K562 (cell line): ENCODE results near the gene PRCD. TPM values are rescaled to one million over a fixed set of nuclear protein-coding genes. Genes with fewer than 3 reads are reported as not detected.
A peak's percentile ranks its signal among the peaks of the same experiment; 100 is the strongest.

Experiments
- ATAC-seq: fragments of 200-7000 bp; cut with Tn5 transposase; 3 replicates; pipeline ENCODE4 v1.9.1; 2020; ENCODE audit warnings: moderate library complexity
- BruUV-seq: library from RNA; stranded (reverse); fragments of 400-500 nt; replicated peaks from 2 replicates; lab custom pipeline; 2021; lab: Mats Ljungman, UMichigan
- CTCF ChIA-PET: fragments of 300-600 bp; formaldehyde crosslinking; extraction: SDS; loops from one replicate; lab custom pipeline; 2021; ENCODE audit warnings: low intra/inter-chr PET ratio; lab: Yijun Ruan, JAX
- POLR2A ChIA-PET: fragments of 300-600, 350-650 bp; sonication (Branson Sonifier 250); formaldehyde crosslinking; extraction: SDS; loops from one replicate; lab custom pipeline; 2021; ENCODE audit warnings: antibody characterized with exemption, inconsistent platforms; lab: Yijun Ruan, JAX
- DNase-seq, 4 experiments: peaks; one replicate each; pipeline versions ENCODE4 v3.0.0 to v3.0.0-alpha.2; 2011 to 2018; ENCODE audit warnings: low spot score in 3 of 4, mixed read lengths in 3 of 4; ENCODE audit errors: extremely low read depth in 1 of 4
- FAIRE-seq: peaks from 2 replicates; lab custom pipeline; 2011; peaks lifted over from hg19 to GRCh38; lab: Jason Lieb, UNC
- H2AFZ ChIP-seq: 2 replicates; pipeline ENCODE4 v1.6.0; 2011; ENCODE audit warnings: low read depth, low read length, control low read depth, inconsistent platforms
- H3K27ac ChIP-seq: fragments of 200-600 bp; 3 replicates; pipeline ENCODE4 v1.8.0; 2011; ENCODE audit warnings: low read depth, mild to moderate bottlenecking, control low read depth, inconsistent platforms, low read length, moderate library complexity, mixed read lengths; ENCODE audit errors: extremely low read depth
- H3K27me3 ChIP-seq, 2 experiments: fragments of 300-600 bp in 1 of 2; 2 replicates in 1 of 2; 3 replicates in 1 of 2; pipeline versions ENCODE4 v1.6.0 to v1.8.0; 2011; ENCODE audit warnings: inconsistent platforms in 2 of 2, low read length in 2 of 2, mild to moderate bottlenecking in 1 of 2, mixed read lengths in 1 of 2, moderate library complexity in 1 of 2; ENCODE audit not compliant: control insufficient read depth in 2 of 2, insufficient read depth in 2 of 2
- H3K36me3 ChIP-seq: fragments of 300-600 bp; 3 replicates; pipeline ENCODE4 v1.8.0; 2011; ENCODE audit warnings: mild to moderate bottlenecking, low read length, inconsistent platforms; ENCODE audit not compliant: control insufficient read depth, insufficient read depth
- H3K4me1 ChIP-seq, 2 experiments: fragments of 200-600 bp in 1 of 2; replicated peaks in 1 of 2; 2 replicates in 1 of 2; 3 replicates in 1 of 2; pipeline versions ENCODE4 v1.5.1 to v1.8.0; 2011; ENCODE audit warnings: inconsistent platforms in 2 of 2, low read length in 2 of 2, mild to moderate bottlenecking in 1 of 2, mixed read lengths in 1 of 2, moderate library complexity in 1 of 2; ENCODE audit not compliant: control insufficient read depth in 2 of 2, insufficient read depth in 2 of 2
- H3K4me2 ChIP-seq: 2 replicates; pipeline ENCODE4 v1.6.1; 2011; ENCODE audit warnings: low read length, control low read depth, inconsistent platforms, mixed read lengths; ENCODE audit not compliant: insufficient read depth
- H3K4me3 ChIP-seq: fragments of 200-600 bp; sonication (generic), shearing (Covaris generic); 2 replicates; pipeline ENCODE4 v1.5.1; 2016; ENCODE audit warnings: control low read depth, inconsistent platforms
- H3K79me2 ChIP-seq: fragments of 200-600 bp; 3 replicates; pipeline ENCODE4 v1.8.0; 2011; ENCODE audit warnings: low read length, inconsistent platforms; ENCODE audit not compliant: control insufficient read depth, insufficient read depth
- H3K9ac ChIP-seq, 2 experiments: 2 replicates each; pipeline versions ENCODE4 v1.6.0 to v1.6.1; 2011; ENCODE audit warnings: low read depth in 2 of 2, low read length in 2 of 2, control low read depth in 1 of 2, inconsistent platforms in 1 of 2, mild to moderate bottlenecking in 1 of 2, mixed read lengths in 1 of 2; ENCODE audit not compliant: insufficient read depth in 1 of 2
- H3K9me1 ChIP-seq: one replicate; pipeline ENCODE4 v1.6.0; 2011; ENCODE audit warnings: inconsistent platforms, mild to moderate bottlenecking, low read length, moderate library complexity; ENCODE audit not compliant: control insufficient read depth, insufficient read depth
- H3K9me3 ChIP-seq: replicated peaks from 2 replicates; pipeline ENCODE4 v1.5.1; 2011; ENCODE audit warnings: low read depth, low read length, inconsistent platforms; ENCODE audit not compliant: control insufficient read depth, insufficient read depth
- H4K20me1 ChIP-seq: replicated peaks from 2 replicates; pipeline ENCODE4 v1.6.1; 2011; ENCODE audit warnings: low read length, inconsistent platforms, mixed read lengths; ENCODE audit not compliant: control insufficient read depth, insufficient read depth
- ATF3 ChIP-seq, 2 experiments: fragments of 450-650 bp in 1 of 2; sonication (generic) in 1 of 2; formaldehyde crosslinking in 1 of 2; IDR thresholded peaks in 1 of 2; conservative IDR thresholded peaks in 1 of 2; 2 replicates each; pipeline versions ENCODE4 v1.6.1 to v1.8.1; 2016 to 2023; ENCODE audit warnings: mild to moderate bottlenecking in 2 of 2, moderate library complexity in 2 of 2, inconsistent platforms in 1 of 2, missing genetic modification reagents in 1 of 2
- FOSL1 ChIP-seq: fragments of 200-800 bp; sonication (Bioruptor generic); conservative IDR thresholded peaks from 2 replicates; pipeline ENCODE4 v1.6.1; 2016; ENCODE audit warnings: missing genetic modification characterization, missing compliant biosample characterization
- JUND ChIP-seq, 2 experiments: IDR thresholded peaks; 2 replicates in 1 of 2; 3 replicates in 1 of 2; pipeline ENCODE4 v1.6.1; 2011; ENCODE audit warnings: borderline replicate concordance in 2 of 2, low read depth in 2 of 2, low read length in 2 of 2, improper control_type of control experiment in 1 of 2, missing biosample characterization in 1 of 2, missing genetic modification characterization in 1 of 2, missing genetic modification reagents in 1 of 2
- L3MBTL2 ChIP-seq: fragments of 450-650 bp; IDR thresholded peaks from 2 replicates; pipeline ENCODE4 v1.6.1; 2016; ENCODE audit warnings: mild to moderate bottlenecking, moderate library complexity
- MGA ChIP-seq: fragments of 450-650 bp; IDR thresholded peaks from 2 replicates; pipeline ENCODE4 v1.6.1; 2016; ENCODE audit warnings: mild to moderate bottlenecking, moderate library complexity
- NEUROD1 ChIP-seq: fragments of 150-350 bp; IDR thresholded peaks from 2 replicates; pipeline ENCODE4 v1.6.1; 2014; ENCODE audit warnings: borderline replicate concordance, low read length, low read depth; ENCODE audit not compliant: partially characterized antibody
- NFIC ChIP-seq: fragments of 450-650 bp; IDR thresholded peaks from 2 replicates; pipeline ENCODE4 v1.6.1; 2017; ENCODE audit warnings: mild to moderate bottlenecking, inconsistent platforms
- POLR2AphosphoS2 ChIP-seq: IDR thresholded peaks from 2 replicates; pipeline ENCODE4 v1.6.1; 2012; ENCODE audit warnings: low read length, improper control_type of control experiment
- SMARCE1 ChIP-seq: fragments of 450-650 bp; IDR thresholded peaks from 2 replicates; pipeline ENCODE4 v1.7.1; 2016; ENCODE audit warnings: mild to moderate bottlenecking
- WGBS: fragments of 100-300 bp; shearing (Covaris generic); methylation state at CpG from one replicate; pipeline ENCODE4 v1.1.6; 2016; ENCODE audit warnings: low coverage, mixed read lengths; ENCODE audit not compliant: insufficient coverage; ENCODE audit errors: missing lambda C conversion rate; 5-methylcytosine and 5-hydroxymethylcytosine counted together
- in situ Hi-C: fragments of 300-500 bp; cut with MboI; formaldehyde crosslinking; loops from 4 replicates; pipeline ENCODE4 v1.15.0; 2018; ENCODE audit warnings: inconsistent platforms, mixed read lengths
- intact Hi-C: fragments of 100-400 bp; cut with micrococcal nuclease; formaldehyde crosslinking; loops from 2 replicates; pipeline ENCODE4 v1.14.2; 2022
- polyA plus RNA-seq, 8 experiments: library from polyadenylated mRNA; depleted of rRNA in 4 of 8; stranded (reverse) in 5 of 8; unstranded in 3 of 8; fragments of >200 nt; fragmentation: Nextera tagmentation in 2 of 8; fragmentation: Illumina TruSeq in 1 of 8; extraction: Ambion mirVana in 2 of 8; extraction: Trizol in 1 of 8; gene quantifications; 2 replicates each; pipeline versions ENCODE4 v1.2.1 to v1.2.3, GENCODE V29; 2011 to 2014; ENCODE audit warnings: inconsistent platforms in 1 of 8, missing spikeins in 1 of 8
- total RNA-seq, 7 experiments: library from RNA; depleted of rRNA in 6 of 7; stranded (reverse); fragments of >200 nt in 6 of 7; fragmentation: Illumina TruSeq in 2 of 7; extraction: Trizol in 2 of 7; gene quantifications; 2 replicates each; pipeline versions ENCODE4 v1.2.1 to v1.2.3, GENCODE V29; 2011 to 2021; ENCODE audit warnings: low replicate concordance in 1 of 7

The PRCD gene
- total and polyA plus RNA-seq, 9 of the 15 experiments (the other 6 are each of a cell fraction or from before 2014, with no cell fraction given) = 0.20 to 0.25 (median 0.21) TPM; not detected in 6

- DNase-seq = peak; percentile 46 to 78 (median 60)
- peak; percentile 56 for ATAC-seq
- H4K20me1 ChIP-seq = peaks cover 38% of the 10 kb centered on the region
- intact Hi-C loops (no loop called here), in situ Hi-C loops (no loop called here)
- POLR2A ChIA-PET = interaction anchor here (0.7 to 5.8 kb wide), 6 partner anchors 9 to 134 kb away, joined by 3 to 38 read pairs (median 4); no protein-coding TSS in a partner anchor
- no peaks in the 10 kb centered on the region for H3K9me3 ChIP-seq
- no TSS peak for BruUV-seq
- H3K9me1 ChIP-seq = no peaks in the 10 kb centered on the region
- peak overlapping the region; percentile 24 to 41; a peak in 2 of 4 replicates for H3K9ac ChIP-seq
- WGBS = 18% methylated on average over 6 of the region's 6 CpGs
- H3K4me3 ChIP-seq = no peak overlapping the region
- H3K27ac ChIP-seq = peak overlapping the region; percentile 67
- no peaks in the 10 kb centered on the region for H3K27me3 ChIP-seq
- H3K4me1 ChIP-seq = peaks cover 22 to 36% of the 10 kb centered on the region in 2 experiments
- H3K79me2 ChIP-seq = peaks cover 60% of the 10 kb centered on the region
- H2AFZ ChIP-seq = no peak overlapping the region
- FAIRE-seq = peak; percentile 60
- H3K4me2 ChIP-seq = peak overlapping the region; percentile 56
- peaks cover 77% of the 10 kb centered on the region for H3K36me3 ChIP-seq
- CTCF ChIA-PET = no interaction called here
- TF ChIP-seq ATF3 (IDR thresholded peaks at IDR 0.05) (peak; percentile 95), ATF3 (CRISPR knock-in tag; conservative IDR thresholded peaks at IDR 0.05) (peak; percentile 58), SMARCE1 (peak; percentile 81), POLR2AphosphoS2 (no peak), L3MBTL2 (peak; percentile 76), JUND (IDR thresholded peaks at IDR 0.05; ENCODE audit: borderline replicate concordance, low read depth, low read length) (peak; percentile 98), JUND (tag; IDR thresholded peaks at IDR 0.05; ENCODE audit: borderline replicate concordance, low read depth, low read length) (peak; percentile 95), MGA (peak; percentile 70), FOSL1 (tag) (peak; percentile 94), NEUROD1 (peak; percentile 54), NFIC (peak; percentile 64)
Measured at GRCh38 chr17:76562734-76563148, 22.9 kb downstream of the PRCD start.
